Measurements from ENCODE around the gene FBXO30. TPM values are rescaled to one million over a fixed set of nuclear protein-coding genes. Genes with fewer than 3 reads are reported as not detected.

Gene FBXO30
- total RNA-seq, 1 donor from 2014 or later: 6.1 TPM

DNA sequence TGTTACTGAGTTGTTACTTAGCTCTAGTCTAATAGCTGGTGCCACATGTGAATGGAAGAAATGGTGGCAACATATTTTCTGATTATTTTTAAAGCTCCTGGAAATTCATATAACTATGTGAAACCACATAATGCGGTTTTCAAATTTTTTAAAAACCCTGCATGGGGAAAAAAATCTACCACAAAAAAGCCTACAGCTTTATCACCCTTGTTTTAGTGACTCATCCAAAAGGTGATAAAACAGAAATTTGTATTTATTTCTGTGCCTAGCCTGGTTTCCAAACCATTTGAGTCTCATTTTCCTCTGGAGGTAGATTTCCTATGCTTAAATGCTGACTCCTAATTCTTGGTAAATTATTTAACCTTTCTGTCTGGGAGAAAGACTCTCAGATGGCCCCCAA lies 5.4 kb upstream of the FBXO30 start:
- H3K27me3 Mint-ChIP-seq: no peaks in the 10 kb centered on the region
- H3K4me1 Mint-ChIP-seq: peaks cover 9% of the 10 kb centered on the region
- no peak overlapping the region for H3K27ac Mint-ChIP-seq
- TF ChIP-seq CTCF (IDR thresholded peaks at IDR 0.05): no peak
- DNase-seq (no peak), ATAC-seq (ENCODE audit: low read depth) (no peak)
- intact Hi-C loops (cut with micrococcal nuclease): loop anchor here (10.0 kb wide), 1 partner anchor 1385 kb away; the partner anchor contains the start of gene STXBP5
- no peak overlapping the region for H3K4me3 Mint-ChIP-seq
- no peaks in the 10 kb centered on the region for H3K9me3 Mint-ChIP-seq
- ChIA-PET POLR2A (no interaction called here), CTCF (no interaction called here)
- H3K36me3 Mint-ChIP-seq (ENCODE audit: low read depth): peaks cover under 1% of the 10 kb centered on the region

DNA sequence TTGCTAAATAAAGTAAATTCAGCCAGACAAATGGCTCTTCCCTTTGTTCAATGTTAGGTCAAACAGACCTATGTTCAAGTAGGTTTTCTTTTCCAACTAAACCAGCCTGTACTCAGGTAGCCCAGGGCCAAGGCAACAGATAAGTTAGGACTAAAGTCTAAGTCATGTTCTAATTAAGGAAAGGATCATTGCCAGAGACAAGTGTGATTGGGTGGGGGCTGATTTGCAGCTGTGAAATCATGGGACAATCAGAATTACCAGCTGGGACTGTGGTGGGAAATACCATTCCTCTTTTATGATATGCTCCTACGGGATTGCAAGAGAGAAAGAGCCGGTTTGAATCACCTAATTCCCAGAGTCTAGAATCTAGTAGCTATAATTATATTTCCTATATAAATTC lies 4.2 kb upstream of the FBXO30 start:
- CTCF ChIA-PET: no interaction called here
- Mint-ChIP-seq H3K27ac (no peak overlapping the region), H3K27me3 (no peaks in the 10 kb centered on the region), H3K36me3 (ENCODE audit: low read depth) (peaks cover 4% of the 10 kb centered on the region), H3K9me3 (no peaks in the 10 kb centered on the region), H3K4me1 (peaks cover 11% of the 10 kb centered on the region), H3K4me3 (no peak overlapping the region)
- intact Hi-C loops (cut with micrococcal nuclease): loop anchor here (10.0 kb wide), 1 partner anchor 1386 kb away; the partner anchor contains the start of gene STXBP5
- POLR2A ChIA-PET: no interaction called here
- DNase-seq (no peak), ATAC-seq (ENCODE audit: low read depth) (no peak)
- no peak for TF ChIP-seq CTCF (IDR thresholded peaks at IDR 0.05)

- Mint-ChIP-seq H3K9me3 (no peaks in the 10 kb centered on the region), H3K27ac (no peak overlapping the region), H3K4me1 (peaks cover 25% of the 10 kb centered on the region), H3K36me3 (ENCODE audit: low read depth) (peaks cover 4% of the 10 kb centered on the region), H3K27me3 (no peaks in the 10 kb centered on the region), H3K4me3 (peak overlapping the region; percentile 95)
- TF ChIP-seq CTCF (IDR thresholded peaks at IDR 0.05): no peak
- ATAC-seq (ENCODE audit: low read depth) (no peak), DNase-seq (no peak)
- intact Hi-C loops (cut with micrococcal nuclease): loop anchor here (10.0 kb wide), 1 partner anchor 1388 kb away; the partner anchor contains the start of gene STXBP5
- ChIA-PET POLR2A (interaction anchor here (2.5 to 2.9 kb wide), 2 partner anchors 81 to 148 kb away, joined by 28 to 75 read pairs; partner anchors contain the start of genes EPM2A and SHPRH), CTCF (no interaction called here)
Measured at GRCh38 chr6:145816392-145816791, 1.8 kb upstream of the FBXO30 start.

GRCh38 chr6:145815309-145816274 lies 997 bp upstream of the FBXO30 start:
- H3K27me3 Mint-ChIP-seq: no peaks in the 10 kb centered on the region
- no peak for TF ChIP-seq CTCF (IDR thresholded peaks at IDR 0.05)
- ChIA-PET POLR2A (interaction anchor here (0.7 to 2.9 kb wide), 5 partner anchors 50 to 149 kb away, joined by 3 to 75 read pairs (median 20); partner anchors contain the start of genes EPM2A and SHPRH), CTCF (interaction anchor here (0.6 kb wide), 1 partner anchor 80 kb away, joined by 3 read pairs; the partner anchor contains the start of gene EPM2A)
- H3K27ac Mint-ChIP-seq: peak overlapping the region; percentile 92
- H3K36me3 Mint-ChIP-seq (ENCODE audit: low read depth): peaks cover 4% of the 10 kb centered on the region
- H3K4me1 Mint-ChIP-seq: peaks cover 31% of the 10 kb centered on the region
- ATAC-seq (ENCODE audit: low read depth) (peak; percentile 21), DNase-seq (no peak)
- intact Hi-C loops (cut with micrococcal nuclease): loop anchor here (10.0 kb wide), 1 partner anchor 1389 kb away; the partner anchor contains the start of gene STXBP5
- H3K4me3 Mint-ChIP-seq: peak overlapping the region; percentile 95
- no peaks in the 10 kb centered on the region for H3K9me3 Mint-ChIP-seq

Measured in activated B cell treated with CpG ODN at 0.5 μM for 24 hours (primary cell).